Adrenal gland (tissue), 5 donors: ENCODE data around the gene PHACTR3.

Source experiments
- CTCF ChIP-seq, 6 experiments: fragments of 450-650 bp in 4 of 6; fragments of 200-600 bp in 2 of 6; sonication (generic) in 1 of 6; IDR thresholded peaks; 1 replicate in 5 of 6; 2 replicates in 1 of 6; pipeline versions ENCODE4 v1.5.1 to v1.8.0; 2016 to 2021; ENCODE audit warnings: antibody characterized with exemption in 6 of 6, mild to moderate bottlenecking in 2 of 6, moderate library complexity in 1 of 6
- POLR2A ChIP-seq, 2 donors: fragments of 450-650 bp; IDR thresholded peaks; one replicate each; pipeline ENCODE4 v1.6.1; 2017; ENCODE audit warnings: antibody characterized with exemption in 2 of 2, mild to moderate bottlenecking in 2 of 2, moderate library complexity in 1 of 2
- donor health status: DM: no; HTN: no; CAD: no.

- TF ChIP-seq CTCF (IDR thresholded peaks at IDR 0.05) (no peak), POLR2A (IDR thresholded peaks at IDR 0.05) (no peak)
Measured at GRCh38 chr20:59625214-59625922, 21.0 kb downstream of the PHACTR3 start.
